Measurements from ENCODE around the gene RCOR2.
A peak's percentile ranks its signal among the peaks of the same experiment; 100 is the strongest.

Gene RCOR2

DNA sequence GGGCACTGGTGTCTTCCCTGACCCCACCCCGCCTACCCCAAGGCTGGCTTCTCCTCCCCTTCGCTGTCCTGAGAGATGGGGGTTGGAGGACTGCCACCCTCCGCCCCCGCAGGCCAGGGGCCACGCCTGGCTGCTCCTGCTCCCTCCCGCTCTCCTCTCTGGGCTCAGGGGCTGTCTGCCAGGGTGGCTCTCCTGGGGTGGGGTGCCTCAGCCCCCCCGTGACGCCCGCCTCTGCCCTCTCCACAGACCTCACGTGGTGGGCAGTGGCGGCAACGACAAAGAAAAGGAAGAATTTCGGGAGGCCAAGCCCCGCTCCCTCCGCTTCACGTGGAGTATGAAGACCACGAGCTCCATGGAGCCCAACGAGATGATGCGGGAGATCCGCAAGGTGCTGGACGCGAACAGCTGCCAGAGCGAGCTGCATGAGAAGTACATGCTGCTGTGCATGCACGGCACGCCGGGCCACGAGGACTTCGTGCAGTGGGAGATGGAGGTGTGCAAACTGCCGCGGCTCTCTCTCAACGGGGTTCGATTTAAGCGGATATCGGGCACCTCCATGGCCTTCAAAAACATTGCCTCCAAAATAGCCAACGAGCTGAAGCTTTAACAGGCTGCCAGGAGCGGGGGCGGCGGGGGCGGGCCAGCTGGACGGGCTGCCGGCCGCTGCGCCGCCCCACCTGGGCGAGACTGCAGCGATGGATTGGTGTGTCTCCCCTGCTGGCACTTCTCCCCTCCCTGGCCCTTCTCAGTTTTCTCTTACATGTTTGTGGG, 8.1 kb downstream of the RCOR2 start:
- no peak for DNase-seq (ENCODE audit: extremely low read depth in 1 of 2, low read depth in 1 of 2)

DNA sequence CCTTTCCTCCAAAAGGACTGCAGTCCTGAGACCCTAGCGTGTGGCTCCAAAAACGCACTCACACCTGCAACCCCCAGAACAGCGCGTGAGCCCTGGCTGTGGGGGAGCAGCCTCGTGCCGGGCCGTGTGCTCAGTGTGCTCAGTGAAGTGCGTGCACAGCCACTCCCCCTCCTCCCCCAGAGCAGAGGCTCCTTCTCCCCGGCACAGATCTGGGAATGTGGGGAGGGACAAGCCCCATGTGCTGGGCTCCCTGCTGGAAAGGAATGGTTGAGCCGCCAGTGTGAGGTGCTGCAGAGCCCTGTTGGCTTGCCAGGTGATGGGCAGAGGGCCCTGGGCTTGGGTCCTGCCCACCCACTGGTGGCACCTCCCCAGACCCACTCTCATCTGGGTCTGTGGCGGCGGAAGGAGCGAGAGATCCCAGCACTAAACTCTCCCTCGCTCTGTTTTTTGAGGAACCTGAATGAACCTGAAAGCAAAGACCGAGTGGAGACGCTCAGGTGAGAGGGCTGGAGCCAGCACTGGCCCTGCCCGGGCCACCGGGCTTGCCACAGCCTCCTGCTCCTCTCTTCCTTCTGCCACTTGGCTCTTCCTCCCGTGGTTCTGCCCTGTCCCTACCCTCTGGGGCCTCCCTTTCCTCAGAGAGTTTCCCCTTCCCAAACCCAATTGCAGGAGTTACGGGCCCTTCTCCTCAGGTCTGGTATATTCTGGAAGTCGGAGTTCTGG, 9.0 kb downstream of the RCOR2 start:
- DNase-seq (ENCODE audit: extremely low read depth in 1 of 2, low read depth in 1 of 2): no peak

DNA sequence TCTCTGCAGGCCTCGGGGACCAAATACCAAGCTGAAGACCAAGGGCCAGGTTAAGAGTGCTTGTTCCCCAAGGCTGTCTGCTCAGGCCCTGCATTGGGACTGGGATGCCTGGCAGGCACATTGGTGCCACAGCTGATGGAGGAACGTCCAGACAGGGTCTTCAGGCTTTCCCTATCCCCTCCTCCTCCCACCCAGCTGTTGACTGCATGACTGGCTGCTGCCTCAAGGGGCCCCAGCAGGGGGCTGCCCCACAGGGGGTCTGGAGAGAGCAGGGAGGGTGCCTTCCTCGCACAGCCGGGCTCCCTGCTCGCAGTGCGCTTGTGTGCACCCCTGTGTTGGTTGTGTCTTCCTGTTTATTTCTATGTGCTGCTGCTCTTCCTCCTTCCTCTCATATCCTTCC, 9.9 kb downstream of the RCOR2 start:
- no peak for DNase-seq (ENCODE audit: extremely low read depth in 1 of 2, low read depth in 1 of 2)

DNA sequence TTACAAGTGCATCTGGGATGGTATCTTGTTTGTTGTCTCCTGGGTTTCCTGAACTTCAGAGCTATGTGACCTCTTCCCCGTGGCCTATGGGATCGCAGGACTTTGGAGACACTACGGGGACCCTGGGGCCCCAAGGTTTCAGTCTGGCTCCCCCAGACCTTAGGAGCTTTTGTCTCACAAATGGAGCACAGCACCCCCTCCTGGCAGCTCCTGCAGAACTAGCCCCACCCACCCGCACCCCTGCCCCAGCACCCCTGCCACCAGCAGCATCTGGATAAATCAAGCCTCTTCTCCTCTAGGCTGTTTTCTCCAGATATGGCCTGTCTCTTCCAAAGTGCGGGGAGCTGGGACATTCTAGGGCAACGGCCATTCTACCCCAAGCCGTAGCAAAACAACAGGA, 10.4 kb downstream of the RCOR2 start:
- DNase-seq (ENCODE audit: extremely low read depth in 1 of 2, low read depth in 1 of 2): no peak

DNA sequence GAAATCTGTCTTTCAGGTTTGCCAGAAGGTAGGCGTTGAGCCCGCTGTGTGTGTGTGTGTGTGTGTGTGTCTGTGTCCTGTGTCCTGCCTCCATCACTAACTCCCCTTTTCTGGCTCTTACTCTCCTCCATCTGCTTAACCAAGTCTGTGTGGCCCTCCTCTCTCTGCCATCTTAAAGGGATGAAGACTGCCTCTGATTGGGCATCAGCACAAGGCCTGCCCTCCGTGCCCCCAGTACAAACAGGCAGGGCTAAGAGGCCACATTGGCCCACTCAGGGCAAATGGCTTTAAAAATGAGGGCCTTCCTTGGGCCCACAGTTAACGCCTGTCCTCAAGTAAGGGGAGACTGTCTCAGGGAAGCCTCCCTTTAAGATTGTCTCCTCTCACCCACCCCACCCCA, 10.9 kb downstream of the RCOR2 start:
- no peak for DNase-seq (ENCODE audit: extremely low read depth in 1 of 2, low read depth in 1 of 2)

DNA sequence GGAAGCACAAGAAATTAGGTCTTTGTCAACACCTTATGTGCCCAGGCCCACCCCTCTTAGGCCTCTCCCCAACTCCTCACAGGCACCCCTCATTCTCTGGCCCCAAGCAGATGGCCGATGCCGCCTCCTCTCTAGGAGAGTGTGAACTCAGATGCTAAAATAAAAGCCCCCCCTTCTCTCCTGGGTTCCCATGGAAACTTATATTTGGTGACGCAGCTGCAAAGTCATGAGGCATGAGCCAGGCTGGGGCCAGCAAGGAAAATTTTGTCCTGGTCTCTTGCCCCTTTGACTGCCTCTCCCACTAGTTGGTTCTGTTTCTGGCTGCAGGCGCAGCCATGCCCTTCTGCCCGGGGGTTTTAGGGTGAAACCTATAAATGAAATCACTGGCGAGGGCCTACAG, 11.8 kb downstream of the RCOR2 start:
- no peak for DNase-seq (ENCODE audit: extremely low read depth in 1 of 2, low read depth in 1 of 2)

DNA sequence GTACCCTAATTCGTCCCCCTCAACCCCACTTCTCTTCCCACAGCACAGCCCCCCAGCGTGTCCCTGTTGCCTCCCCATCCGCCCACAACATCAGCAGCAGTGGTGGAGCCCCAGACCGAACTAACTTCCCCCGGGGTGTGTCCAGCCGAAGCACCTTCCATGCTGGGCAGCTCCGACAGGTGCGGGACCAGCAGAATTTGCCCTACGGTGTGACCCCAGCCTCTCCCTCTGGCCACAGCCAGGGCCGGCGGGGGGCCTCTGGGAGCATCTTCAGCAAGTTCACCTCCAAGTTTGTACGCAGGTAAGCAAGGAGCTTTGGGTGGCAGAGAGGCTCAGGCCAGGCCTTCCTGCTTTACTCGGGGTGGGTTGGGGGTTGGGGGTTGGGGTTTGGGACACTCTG, 12.2 kb downstream of the RCOR2 start:
- no peak for DNase-seq (ENCODE audit: extremely low read depth in 1 of 2, low read depth in 1 of 2)

DNA sequence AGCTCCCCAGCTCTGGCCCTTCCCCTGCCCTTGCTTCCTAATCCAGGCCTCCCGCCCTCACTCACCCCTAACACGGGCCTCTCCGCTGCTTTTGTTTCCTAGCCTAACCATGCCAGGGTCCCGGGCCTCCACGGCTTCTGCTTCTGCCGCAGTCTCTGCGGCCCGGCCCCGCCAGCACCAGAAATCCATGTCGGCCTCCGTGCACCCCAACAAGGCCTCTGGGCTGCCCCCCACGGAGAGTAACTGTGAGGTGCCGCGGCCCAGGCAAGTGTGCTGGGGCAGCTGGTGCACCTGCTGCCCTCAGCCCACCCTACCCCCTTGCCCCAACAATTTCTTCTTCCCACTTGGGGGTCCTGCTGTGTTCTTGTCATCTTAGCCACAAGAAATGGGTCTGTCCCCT, 13.1 kb downstream of the RCOR2 start:
- DNase-seq (ENCODE audit: extremely low read depth in 1 of 2, low read depth in 1 of 2): no peak

DNA sequence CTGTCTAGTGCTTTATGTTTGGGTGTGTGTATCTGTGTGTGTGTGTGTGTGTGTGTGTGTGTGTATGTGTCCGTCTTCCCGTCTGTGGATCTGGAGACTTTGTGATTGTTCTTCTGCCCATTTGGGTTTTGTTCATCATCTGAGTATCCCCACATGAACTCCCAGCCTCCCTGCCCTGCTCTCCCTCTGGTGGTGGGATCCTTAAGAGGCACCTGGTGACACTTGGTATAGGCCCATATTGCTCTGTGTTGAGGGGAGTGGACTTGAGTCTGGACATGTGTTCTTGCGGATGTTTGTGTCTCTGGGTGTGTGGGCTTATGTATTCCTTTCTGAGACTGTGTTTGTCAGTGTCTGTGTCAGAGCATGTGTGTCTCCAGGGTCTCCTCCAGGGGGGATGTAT, 15.3 kb downstream of the RCOR2 start:
- no peak for DNase-seq (ENCODE audit: extremely low read depth in 1 of 2, low read depth in 1 of 2)

DNA sequence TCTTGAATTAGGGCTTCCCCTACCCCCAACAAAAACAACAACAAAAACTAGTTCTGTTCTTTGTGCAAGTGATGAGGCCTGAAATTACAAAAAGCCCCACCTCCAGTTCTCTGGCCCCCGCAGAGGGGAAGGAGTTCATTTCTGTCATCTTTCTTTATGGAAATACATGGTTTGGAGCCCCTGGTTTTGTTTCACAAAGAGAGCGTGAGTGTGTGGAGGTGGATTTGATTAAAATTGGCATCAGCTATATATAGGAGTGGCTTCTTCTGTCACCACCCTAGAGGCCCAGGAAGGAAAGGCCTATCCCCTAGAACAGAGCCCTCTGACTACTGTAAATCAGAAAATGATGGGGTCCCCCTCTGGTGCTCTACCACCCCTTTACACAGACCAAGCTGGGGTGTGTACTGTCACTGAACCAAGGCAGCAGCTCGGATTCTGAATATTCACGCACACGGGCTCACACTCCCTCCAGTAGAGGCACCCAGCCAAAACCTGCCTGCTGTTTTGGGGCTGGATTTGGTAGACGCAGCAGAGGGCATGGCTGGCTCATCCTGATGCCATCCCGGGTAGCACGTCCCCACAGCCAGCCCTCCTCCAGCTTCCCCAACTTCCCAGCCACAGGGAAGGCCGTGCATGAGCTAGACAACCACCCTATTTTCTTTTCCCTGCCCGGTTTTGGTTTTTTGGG, 19.4 kb downstream of the RCOR2 start:
- DNase-seq (ENCODE audit: extremely low read depth in 1 of 2, low read depth in 1 of 2): no peak

DNA sequence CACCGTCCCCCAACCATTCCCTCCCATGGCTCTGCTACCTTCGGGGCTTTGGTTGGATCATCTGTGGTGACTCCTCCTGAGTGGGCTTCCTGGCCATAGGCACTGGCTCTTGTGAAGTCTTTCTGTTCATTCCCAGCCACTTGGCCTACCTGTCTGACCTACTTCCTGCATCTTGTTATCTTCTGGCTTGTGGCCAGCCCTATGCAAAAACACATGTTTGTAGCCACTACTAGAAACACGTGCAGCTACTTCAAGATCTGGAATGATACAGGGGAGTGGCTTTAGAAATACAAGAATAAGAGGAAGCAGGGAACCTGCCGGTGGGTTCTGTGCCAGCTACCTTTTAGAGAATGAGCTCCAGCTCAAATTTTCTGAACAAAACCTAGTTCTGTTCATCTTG, 20.9 kb downstream of the RCOR2 start:
- DNase-seq (ENCODE audit: extremely low read depth in 1 of 2, low read depth in 1 of 2): no peak

DNA sequence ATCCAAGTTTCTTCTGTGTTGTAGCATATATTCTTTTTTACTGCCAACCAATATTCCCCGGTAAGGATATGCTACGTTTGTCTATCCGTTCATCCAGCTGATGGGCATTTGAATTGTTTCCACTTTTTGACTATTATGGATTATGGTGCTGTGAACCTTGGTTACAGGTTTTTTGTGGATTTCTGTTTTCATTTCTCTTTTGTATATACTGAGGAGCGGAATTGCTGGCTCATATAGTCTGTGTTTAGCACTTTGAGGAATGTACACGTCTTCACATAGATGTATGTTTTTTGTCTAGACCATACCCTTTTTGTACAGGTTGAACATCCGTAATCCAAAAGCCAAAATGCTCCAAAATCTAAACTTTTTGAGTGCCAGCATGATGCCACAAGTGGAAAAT, 23.6 kb downstream of the RCOR2 start:
- no peak for DNase-seq (ENCODE audit: extremely low read depth in 1 of 2, low read depth in 1 of 2)

DNA sequence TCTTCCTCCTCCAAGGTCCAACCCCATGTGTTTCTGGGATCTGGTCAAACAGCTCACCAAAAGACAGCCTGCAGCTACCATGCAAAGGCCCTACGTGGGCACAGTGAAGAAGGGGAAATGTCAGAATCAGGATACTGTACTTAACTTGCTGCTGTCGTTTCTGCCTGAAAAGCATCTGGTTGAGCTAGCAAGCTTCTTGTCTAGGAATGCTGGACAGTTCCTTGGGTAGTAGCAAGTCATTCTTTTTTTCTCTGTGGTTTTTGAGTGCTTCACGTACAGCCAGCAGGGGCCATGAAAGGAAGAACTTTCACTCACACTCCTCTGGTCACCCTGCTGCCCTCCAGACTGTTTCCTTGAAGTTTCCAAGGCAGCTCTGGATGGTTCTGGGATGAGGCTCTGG, 24.7 kb downstream of the RCOR2 start:
- no peak for DNase-seq (ENCODE audit: extremely low read depth in 1 of 2, low read depth in 1 of 2)

DNA sequence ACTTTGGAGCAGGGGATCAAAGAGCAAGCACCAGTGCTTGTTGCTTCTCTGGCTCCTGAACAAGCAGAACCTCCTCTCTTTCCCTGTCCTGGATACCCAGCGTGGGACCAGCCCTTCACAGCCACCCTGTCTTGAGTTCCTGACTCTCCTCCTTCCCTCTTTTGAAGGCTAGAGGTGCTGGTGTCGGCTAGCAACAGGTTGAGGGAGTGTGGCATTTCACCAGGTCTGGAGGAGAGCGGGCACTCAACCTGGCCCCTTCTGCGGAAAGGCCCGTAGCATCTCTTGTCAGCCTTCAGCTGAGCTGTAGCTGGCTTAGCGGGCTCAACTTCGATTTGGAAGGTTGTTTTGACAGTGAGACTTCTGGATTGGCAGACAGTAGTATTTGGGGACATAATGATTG, 26.6 kb downstream of the RCOR2 start:
- no peak for DNase-seq (ENCODE audit: extremely low read depth in 1 of 2, low read depth in 1 of 2)

DNA sequence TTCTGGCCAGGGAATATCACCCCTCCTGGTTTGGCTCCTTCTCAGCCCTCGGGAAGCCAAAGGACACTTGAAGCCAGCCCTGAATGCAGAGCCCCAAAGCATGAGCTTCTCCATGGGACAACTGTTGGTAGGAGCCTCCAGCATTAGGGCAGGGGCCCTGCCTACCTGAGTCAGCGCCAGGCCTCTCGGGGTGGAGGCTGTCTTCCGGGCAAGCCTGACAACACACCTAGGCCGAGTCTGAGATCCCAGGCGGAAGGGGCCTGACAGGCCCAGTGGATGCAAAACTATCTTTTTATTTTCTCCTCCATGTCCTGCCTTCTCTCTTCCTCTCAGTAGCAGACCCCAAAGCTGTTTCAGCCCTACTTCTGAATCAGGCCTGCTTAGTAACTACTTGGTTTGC, 27.6 kb downstream of the RCOR2 start:
- no peak for DNase-seq (ENCODE audit: extremely low read depth in 1 of 2, low read depth in 1 of 2)

DNA sequence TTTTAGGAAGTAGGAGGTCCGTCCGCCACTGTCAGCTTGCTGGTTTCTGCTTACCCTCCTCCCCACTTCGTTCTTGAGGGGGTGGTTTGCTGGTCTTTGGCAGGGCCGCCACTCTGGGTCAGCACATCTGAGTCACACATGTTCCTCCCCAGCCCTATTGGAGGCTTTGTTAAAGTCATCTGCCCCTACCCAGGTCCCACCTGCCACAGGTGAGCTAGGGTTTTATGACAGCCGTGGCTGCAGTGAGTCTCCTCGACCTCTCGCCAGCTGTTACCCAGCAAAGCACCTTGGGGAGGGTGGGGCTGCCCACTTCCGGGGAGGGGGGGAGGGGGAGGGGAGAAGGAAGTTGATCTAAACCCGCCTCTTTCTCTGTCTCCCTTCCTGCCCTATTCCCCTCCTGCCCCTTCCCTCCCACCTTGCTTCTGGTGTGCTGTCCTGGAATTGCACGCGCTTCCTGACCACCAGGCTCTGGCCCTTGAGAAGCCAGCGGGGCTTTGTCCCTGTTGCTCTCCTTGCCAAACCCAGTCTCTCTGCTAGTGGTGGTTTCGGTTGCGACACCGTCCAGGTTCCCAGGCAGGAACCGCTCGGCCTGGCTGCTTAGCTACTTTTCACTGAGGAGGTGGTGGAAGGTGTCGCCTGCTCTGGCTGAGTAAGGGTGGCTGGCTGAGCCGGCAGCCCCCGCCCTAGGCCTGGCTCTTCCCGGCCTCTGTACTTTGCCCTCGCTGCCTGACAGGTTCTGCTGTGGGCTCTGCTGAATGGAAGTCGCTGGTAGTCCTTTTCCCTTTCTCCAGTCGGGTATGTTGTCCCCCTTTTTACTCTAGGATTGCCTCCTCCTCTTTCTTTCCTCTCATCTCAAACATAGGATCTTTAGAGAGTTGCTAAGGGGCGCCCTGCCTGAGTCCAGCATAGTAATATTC, 28.5 kb downstream of the RCOR2 start:
- DNase-seq (ENCODE audit: extremely low read depth in 1 of 2, low read depth in 1 of 2): peak; percentile 32 to 44

DNA sequence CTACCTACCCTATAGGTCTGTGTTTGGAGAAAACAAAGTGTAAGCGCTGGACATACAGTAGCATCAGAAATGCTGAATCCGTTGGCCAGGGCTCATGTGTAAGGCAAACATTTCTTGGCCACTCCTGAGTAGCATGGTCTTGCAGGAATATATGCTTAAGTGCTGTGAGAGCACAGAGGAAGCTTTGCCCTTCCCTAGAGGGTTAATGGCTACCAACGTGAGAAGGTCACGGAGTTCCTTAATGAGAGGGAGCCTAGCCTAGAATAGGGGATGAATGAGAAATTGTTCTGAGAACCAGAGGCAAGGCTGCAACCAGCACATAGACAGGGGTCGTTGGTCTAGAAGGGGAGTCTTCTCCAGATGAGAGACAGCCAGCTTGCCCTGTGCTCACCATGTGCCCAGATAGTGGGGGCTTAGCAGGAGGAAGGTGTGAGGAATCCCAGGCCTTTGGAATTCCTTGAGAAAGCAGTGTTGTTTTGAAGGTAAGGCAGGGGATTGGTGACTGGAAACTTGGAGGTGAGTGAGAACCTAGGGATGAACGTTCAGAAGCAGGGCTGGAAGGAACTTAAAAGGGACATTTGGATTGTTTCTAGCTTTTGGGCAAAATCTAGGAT, 29.5 kb downstream of the RCOR2 start:
- DNase-seq (ENCODE audit: extremely low read depth in 1 of 2, low read depth in 1 of 2): no peak

DNA sequence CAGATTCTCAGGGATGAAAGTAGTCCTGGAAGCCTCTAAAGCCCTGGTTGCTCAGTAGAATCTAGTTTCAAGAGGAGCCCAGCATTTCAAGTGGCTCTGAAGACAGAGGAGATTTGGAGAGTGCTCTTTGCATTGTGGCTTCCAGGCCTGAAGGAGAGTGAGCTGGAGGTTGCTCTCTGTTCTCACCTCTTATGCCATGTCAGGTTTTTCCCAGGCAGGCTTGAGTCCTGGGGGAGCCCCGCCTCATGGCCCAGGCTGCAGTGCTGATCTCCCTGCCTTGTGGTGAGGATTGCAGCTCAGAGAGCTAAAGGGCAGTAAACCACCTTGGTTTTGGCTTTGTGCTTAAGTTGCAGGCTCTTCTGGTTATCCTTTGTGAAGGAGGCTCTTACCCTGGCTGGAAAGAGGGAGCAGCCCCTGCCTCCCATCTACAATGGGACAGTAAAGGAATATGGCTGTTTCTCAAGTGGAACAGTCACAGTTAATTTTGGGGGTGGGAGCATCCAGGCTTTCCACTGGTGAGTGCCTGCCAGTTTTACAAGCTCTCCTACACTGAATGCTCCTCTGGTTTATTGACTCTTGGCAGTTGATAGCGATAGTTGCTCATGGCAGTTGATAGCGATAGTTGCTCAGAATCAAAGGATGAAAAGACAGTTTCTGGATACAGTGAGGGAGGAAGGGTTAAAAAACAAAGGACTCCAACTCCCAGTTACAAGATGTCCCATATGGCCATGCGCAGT, 32.6 kb downstream of the RCOR2 start:
- DNase-seq (ENCODE audit: extremely low read depth in 1 of 2, low read depth in 1 of 2): no peak

DNA sequence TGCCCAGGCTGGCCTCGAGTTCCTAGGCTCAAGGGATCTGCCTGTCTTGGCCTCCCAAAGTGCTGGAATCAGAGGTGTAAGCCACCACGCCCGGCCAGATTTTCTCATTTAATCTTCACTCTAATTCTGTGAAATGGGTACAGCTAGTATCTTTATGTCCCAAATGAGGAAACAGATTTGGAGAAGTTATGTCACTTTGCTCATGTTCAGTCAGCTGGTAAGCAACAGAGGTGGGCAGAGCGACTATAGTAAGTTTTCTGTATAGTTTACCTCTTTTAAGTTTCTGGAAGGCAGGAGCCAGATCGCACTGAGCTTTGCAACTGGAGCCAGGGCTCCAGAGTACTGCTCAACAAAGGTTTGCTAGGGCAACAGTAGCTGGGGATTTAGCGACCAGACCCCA, 33.2 kb downstream of the RCOR2 start:
- DNase-seq (ENCODE audit: extremely low read depth in 1 of 2, low read depth in 1 of 2): no peak
